ENCODE results near the gene CCL27. TPM values are rescaled to one million over a fixed set of nuclear protein-coding genes. Genes with fewer than 3 reads are reported as not detected.

The CCL27 gene
- total RNA-seq, 1 experiment from 2014 or later, result not detected

DNA sequence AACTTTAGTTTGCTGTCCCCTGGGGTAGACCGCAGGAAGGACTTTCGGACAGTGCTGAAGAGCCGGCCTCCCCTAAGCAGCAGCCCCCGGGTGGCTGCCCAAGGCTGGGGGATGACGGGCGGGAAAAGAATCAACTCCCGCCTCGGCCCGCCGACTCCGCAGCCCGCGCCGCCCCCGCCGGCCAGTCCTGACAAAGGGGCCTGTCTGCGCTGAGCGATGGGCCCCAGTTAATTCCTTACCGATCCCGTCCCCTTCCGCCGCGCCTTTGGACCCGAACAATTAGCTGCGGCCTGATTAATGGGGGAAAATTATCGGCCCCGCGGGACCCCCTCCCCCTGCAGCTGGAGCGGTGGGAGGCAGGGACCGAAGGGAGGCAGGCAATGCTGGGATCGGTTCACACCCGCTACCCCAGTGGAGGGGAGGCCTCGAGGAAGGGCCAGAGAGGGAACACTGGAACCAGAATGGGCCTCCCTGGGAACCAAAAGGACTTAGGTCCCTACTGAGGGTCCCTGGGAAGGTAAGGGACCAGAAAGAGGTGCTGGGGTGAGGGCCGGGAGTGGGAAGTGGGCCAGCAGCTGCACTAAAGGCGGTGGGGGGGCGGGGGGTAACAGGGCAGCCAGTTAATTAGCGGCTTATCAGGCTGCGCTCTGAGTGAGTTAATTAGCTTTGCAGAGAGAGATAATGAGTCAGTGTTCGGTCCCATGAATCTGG lies 37.8 kb downstream of the CCL27 start:
- CTCF ChIA-PET, result no interaction called here
- Histone ChIP-seq H3K9me3 (no peaks in the 10 kb centered on the region), H3K4me3 (ENCODE audit: low read depth, low read length) (no peak overlapping the region), H3K4me1 (peaks cover 10% of the 10 kb centered on the region; the same call in 1 of the 2 replicates), H3K27me3 (replicated peaks; ENCODE audit: control insufficient read depth, insufficient read depth, low read length) (no peaks in the 10 kb centered on the region; the same call in 1 of the 2 replicates), H3K36me3 (ENCODE audit: control insufficient read depth, insufficient read depth, low read length) (no peaks in the 10 kb centered on the region)
- H3K4me3 Mint-ChIP-seq (ENCODE audit: unreplicated experiment), result no peak overlapping the region
- peaks cover 10% of the 10 kb centered on the region for H3K36me3 Mint-ChIP-seq (ENCODE audit: insufficient read depth, unreplicated experiment)
- H3K9me3 Mint-ChIP-seq (ENCODE audit: unreplicated experiment), result no peaks in the 10 kb centered on the region
- peaks cover 10% of the 10 kb centered on the region for H3K4me1 Mint-ChIP-seq (ENCODE audit: low read depth, unreplicated experiment)
- no peak for DNase-seq
- intact Hi-C loops (cut with micrococcal nuclease; ENCODE audit: unreplicated experiment), result no loop called here
- POLR2A ChIA-PET, result no interaction called here
- TF ChIP-seq, protein P1, sequence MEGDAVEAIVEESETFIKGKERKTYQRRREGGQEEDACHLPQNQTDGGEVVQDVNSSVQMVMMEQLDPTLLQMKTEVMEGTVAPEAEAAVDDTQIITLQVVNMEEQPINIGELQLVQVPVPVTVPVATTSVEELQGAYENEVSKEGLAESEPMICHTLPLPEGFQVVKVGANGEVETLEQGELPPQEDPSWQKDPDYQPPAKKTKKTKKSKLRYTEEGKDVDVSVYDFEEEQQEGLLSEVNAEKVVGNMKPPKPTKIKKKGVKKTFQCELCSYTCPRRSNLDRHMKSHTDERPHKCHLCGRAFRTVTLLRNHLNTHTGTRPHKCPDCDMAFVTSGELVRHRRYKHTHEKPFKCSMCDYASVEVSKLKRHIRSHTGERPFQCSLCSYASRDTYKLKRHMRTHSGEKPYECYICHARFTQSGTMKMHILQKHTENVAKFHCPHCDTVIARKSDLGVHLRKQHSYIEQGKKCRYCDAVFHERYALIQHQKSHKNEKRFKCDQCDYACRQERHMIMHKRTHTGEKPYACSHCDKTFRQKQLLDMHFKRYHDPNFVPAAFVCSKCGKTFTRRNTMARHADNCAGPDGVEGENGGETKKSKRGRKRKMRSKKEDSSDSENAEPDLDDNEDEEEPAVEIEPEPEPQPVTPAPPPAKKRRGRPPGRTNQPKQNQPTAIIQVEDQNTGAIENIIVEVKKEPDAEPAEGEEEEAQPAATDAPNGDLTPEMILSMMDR (IDR thresholded peaks at IDR 0.05; ENCODE audit: insufficient read depth in 1 of 2, low read depth in 1 of 2, low read length in 1 of 2, severe bottlenecking in 1 of 2, unreplicated experiment in 1 of 2), result no peak
- BruUV-seq (replicated peaks), result no TSS peak
- H3K27ac Mint-ChIP-seq (ENCODE audit: unreplicated experiment), result no peak overlapping the region
- H3K27me3 Mint-ChIP-seq (ENCODE audit: insufficient read depth, unreplicated experiment), result peaks cover 4% of the 10 kb centered on the region

DNA sequence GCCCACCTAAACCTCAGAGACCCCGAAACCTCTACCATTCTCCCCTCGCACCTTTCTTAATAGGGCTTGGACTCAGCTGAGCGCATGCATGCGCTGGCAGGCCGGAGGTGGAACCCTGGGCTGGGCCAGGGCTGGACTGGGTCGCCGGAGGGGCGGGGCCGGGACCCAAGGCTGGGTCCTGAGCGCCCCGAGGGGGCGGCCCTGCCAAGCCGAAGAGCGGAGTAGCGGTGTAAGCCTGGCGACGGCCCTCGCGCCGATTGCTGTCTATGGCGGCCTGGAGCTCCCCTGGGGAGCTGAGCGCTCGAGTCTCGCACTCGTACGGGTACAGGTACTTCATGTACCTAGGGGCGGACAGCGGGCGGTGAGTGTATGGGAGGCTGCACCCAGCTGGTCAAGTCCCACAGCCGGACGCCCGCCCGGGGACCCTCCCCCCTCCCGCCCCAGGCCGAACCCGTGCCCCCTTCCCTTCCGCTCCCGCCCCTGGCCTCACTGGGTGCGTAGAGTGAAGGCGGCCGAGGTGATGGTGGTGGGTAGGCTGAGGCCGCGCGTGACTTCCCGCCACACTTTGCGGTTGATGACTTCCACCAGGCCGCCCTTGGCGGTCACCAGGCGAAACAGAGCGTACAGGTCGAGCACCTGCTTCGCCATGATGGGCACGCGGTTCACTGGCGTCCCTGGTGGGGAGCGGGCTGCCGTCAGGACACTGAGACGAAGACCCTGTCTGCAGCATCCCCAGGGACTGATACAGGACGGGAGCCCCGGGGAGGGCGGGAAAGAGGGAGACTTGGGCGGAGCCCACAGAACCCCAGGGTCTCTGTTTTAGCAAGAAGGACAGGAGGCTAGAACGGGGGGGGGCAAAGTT lies 38.9 kb downstream of the CCL27 start:
- intact Hi-C loops (cut with micrococcal nuclease; ENCODE audit: unreplicated experiment), result no loop called here
- no TSS peak for BruUV-seq (replicated peaks)
- no peak overlapping the region for H3K4me3 Mint-ChIP-seq (ENCODE audit: unreplicated experiment)
- TF ChIP-seq, protein P1 (IDR thresholded peaks at IDR 0.05; ENCODE audit: insufficient read depth in 1 of 2, low read depth in 1 of 2, low read length in 1 of 2, severe bottlenecking in 1 of 2, unreplicated experiment in 1 of 2), result no peak
- no peaks in the 10 kb centered on the region for H3K9me3 Mint-ChIP-seq (ENCODE audit: unreplicated experiment)
- Histone ChIP-seq H3K4me1 (peaks cover 13% of the 10 kb centered on the region; the same call in 1 of the 2 replicates), H3K27me3 (replicated peaks; ENCODE audit: control insufficient read depth, insufficient read depth, low read length) (no peaks in the 10 kb centered on the region; the same call in 1 of the 2 replicates), H3K36me3 (ENCODE audit: control insufficient read depth, insufficient read depth, low read length) (no peaks in the 10 kb centered on the region), H3K9me3 (no peaks in the 10 kb centered on the region), H3K4me3 (ENCODE audit: low read depth, low read length) (no peak overlapping the region)
- H3K27me3 Mint-ChIP-seq (ENCODE audit: insufficient read depth, unreplicated experiment), result peaks cover 4% of the 10 kb centered on the region
- POLR2A ChIA-PET, result no interaction called here
- peaks cover 17% of the 10 kb centered on the region for H3K4me1 Mint-ChIP-seq (ENCODE audit: low read depth, unreplicated experiment)
- peaks cover 9% of the 10 kb centered on the region for H3K36me3 Mint-ChIP-seq (ENCODE audit: insufficient read depth, unreplicated experiment)
- no peak for DNase-seq
- CTCF ChIA-PET, result interaction anchor here (1.4 kb wide), 1 partner anchor 10 kb away, joined by 4 read pairs; no protein-coding TSS in a partner anchor
- H3K27ac Mint-ChIP-seq (ENCODE audit: unreplicated experiment), result no peak overlapping the region

All from Caco-2 (cell line).